MM.1S (cell line): Measurements from ENCODE around the gene MRPL23.

ENCODE experiments used
- CTCF ChIP-seq: fragments of 300-600 bp; sonication (generic); IDR thresholded peaks from 2 replicates; pipeline ENCODE4 v1.5.1; 2016; ENCODE audit warnings: antibody characterized with exemption, low read length, mixed read lengths
- EZH2 ChIP-seq: fragments of 300-600 bp; sonication (generic); optimal IDR thresholded peaks from 2 replicates; pipeline ENCODE3; 2017; ENCODE audit warnings: low read depth, mild to moderate bottlenecking, antibody characterized with exemption, low read length, mixed read lengths
- EZH2phosphoT487 ChIP-seq: fragments of 300-600 bp; sonication (generic); IDR thresholded peaks from 2 replicates; pipeline ENCODE4 v1.6.1; 2018; ENCODE audit warnings: antibody characterized with exemption, low read length

DNA sequence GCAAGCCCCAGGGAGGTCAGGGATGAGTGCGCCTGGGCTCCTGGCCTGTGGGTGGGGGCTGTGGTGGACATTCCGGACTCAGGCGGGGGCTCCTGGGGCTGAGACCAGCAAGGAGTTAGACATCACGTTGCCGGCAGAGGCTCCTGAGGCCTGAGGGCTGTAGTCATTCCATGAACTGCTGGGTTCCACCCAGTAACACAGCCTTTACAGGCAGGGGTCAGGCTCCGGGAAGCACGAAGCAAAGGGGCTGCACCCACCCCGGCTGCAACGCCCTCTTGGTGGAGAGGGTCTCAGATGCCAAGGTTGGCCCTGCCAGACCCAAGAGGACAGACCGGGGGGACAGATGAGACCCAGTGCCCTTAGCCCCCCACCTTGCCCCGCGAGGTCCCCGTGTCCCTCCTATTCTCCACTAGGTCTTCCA is 18.7 kb upstream of the MRPL23 start:
- TF ChIP-seq CTCF (no peak), EZH2phosphoT487 (no peak), EZH2 (no peak)
